CD4-positive, alpha-beta T cell treated with Interleukin-12 subunit alpha and Interleukin-12 subunit beta, for 1 hour (primary cell): Measurements from ENCODE around the gene F7.
"Not testable (repeated sequence)": the region's sequence is repeated elsewhere in the genome, so short reads cannot be mapped to it uniquely, and the experiment has no call there.

Source experiments
- DNase-seq: peaks from one replicate; pipeline ENCODE4 v3.0.0-alpha.2; 2020

Gene F7

GRCh38 chr13:113105921-113106452, 396 bp downstream of the F7 start:
- no peak for DNase-seq

- no peak for DNase-seq
Observed at GRCh38 chr13:113106711-113107351, 1.2 kb downstream of the F7 start.

DNA sequence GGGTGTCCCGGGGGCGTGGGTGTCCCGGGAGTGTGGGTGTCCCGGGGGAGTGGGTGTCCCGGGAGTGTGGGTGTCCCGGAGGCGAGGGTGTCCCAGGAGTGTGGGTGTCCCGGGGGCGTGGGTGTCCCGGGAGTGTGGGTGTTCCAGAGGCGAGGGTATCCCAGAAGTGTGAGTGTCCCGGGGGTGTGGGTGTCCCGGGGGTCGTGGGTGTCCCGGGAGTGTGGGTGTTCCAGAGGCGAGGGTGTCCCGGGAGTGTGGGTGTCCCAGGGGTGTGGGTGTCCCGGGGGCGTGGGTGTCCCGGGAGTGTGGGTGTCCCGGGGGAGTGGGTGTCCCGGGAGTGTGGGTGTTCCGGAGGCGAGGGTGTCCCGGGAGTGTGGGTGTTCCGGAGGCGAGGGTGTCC, 2.9 kb downstream of the F7 start:
- DNase-seq: not testable (repeated sequence)

DNA sequence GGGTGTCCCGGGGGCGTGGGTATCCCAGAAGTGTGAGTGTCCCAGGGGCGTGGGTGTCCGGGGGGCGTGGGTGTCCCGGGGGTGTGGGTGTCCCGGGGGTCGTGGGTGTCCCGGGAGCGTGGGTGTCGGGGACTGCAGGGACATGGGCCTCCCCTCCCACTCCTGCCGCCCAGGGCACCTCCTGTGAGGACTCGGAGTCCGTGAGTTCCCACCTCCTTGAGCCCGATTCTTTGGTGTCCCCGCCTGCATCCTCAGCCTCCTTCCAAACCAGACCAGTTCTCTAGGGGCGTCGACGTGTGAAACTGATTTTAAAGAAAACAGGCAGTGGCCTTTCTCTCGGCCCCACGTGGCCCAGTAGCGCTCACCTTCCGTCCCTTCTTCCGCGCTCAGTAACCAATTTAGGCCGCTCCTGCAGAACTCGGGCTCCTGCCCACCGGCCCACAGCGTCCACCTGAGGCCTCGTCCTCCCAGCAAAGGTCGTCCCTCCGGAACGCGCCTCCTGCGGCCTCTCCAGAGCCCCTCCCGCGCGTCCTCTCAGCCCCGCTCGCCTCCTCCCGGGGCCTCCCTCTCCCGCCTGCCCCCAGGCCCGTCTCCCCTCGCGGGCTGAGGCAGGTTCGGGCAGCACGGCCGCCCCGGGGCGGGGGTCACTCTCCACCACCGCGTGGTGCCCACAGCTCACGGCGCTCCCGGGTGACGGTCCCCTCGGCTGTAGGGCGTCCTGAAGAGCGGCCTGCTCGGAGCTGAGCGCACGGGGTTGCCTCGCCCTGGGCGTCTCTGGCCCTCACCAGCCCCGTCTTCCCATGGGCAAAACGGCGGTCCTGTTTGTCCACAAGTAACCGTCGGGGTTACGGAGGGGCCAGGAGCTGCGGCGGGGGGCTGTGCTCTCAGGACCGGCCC, 3.8 kb downstream of the F7 start:
- no peak for DNase-seq

DNA sequence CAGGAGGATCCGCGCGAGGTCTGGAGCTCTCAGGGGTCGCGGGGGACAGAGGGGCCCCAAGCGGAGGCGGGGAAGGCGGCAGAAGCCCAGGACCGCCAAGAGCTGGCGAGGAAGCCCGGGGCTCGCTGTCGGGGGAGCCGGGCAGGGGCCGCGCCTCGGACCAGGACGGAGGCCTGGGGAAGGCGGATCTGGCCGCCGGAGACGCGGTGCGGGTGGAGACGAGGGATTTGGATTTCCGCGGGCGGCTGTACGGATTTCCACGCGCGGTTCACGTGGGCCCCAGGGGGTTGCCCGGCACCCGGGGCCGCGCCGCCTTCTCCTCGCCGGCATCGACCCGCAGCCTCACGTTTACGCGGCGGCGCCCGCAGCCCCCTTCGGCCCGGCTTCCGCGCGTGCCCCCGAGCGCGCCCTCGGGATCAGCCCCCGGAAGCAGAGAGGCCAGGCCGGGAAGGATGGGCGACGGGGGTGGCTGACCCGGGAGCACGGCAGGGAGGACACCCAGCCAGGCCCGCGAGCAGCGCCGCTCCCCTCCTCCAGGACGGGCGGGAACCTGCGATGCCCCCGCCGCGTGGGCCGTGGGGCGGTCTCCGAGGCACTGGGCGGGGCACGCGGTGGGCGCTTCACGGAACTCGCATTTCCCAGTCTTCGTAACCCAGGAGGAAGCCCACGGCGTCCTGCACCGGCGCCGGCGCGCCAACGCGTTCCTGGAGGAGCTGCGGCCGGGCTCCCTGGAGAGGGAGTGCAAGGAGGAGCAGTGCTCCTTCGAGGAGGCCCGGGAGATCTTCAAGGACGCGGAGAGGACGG, 4.7 kb downstream of the F7 start:
- DNase-seq: peak; percentile 17

- no peak for DNase-seq
Observed at GRCh38 chr13:113110852-113111315, 5.3 kb downstream of the F7 start.

- DNase-seq: not testable (repeated sequence)
Observed at GRCh38 chr13:113111821-113112220, 6.2 kb downstream of the F7 start.

DNA sequence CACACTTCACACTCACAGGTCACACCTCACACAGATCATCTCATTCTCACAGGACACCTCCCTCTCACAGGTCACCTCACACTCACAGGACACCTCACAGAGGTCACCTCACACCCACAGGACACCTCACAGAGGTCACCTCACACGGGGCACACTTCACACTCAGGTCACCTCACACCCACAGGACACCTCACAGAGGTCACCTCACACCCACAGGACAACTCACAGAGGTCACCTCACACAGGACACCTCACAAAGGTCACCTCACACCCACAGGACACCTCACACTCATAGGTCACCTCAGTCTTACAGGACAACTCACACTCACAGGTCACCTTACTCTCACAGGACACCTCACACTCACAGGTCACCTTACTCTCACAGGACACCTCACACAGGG, 6.9 kb downstream of the F7 start:
- not testable (repeated sequence) for DNase-seq

DNA sequence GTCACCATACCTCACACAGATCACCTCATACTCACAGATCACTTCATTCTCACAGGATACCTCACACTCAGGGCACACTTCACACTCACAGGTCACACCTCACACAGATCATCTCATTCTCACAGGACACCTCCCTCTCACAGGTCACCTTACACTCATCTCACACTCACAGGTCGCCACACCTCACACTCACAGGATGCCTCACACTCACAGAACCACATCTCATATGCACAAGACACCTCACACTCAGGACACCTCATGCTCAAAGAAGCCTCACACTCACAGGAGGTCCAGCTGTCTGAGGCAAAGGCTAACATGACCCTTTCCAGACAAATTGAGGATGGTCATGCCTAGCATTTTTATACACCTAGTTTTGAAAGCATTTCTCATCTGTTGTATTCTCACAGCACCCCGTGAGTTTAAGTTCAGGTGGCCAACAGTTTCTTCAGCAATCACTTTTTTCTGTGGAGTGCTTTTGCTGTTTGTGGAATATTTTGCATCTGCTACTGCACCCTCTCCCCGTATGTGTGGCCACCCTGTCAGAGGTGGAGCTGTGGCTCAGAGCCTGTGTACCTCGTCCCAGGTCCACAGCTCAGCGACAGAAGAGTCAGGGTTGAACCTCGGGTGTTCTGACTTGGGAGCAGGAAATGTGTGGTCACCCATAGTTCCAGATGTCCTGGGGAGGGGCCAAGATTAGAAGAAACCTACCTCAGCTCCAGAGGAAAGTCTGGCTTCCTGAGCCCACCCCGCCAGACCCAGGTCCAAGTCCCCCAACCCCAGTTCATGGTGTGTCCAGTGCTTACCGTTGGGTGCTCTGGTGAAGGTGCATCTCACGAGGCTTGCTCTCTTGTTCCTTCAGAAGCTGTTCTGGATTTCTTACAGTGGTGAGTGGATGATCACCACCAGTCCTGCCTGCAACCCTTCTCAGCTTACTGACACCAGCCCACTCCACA, 7.6 kb downstream of the F7 start:
- DNase-seq: no peak

- DNase-seq: no peak
Observed at GRCh38 chr13:113113846-113114271, 8.3 kb downstream of the F7 start.

- no peak for DNase-seq
Observed at GRCh38 chr13:113114511-113115362, 9.1 kb downstream of the F7 start.

- DNase-seq: no peak
Observed at GRCh38 chr13:113115363-113116205, 10.0 kb downstream of the F7 start.

DNA sequence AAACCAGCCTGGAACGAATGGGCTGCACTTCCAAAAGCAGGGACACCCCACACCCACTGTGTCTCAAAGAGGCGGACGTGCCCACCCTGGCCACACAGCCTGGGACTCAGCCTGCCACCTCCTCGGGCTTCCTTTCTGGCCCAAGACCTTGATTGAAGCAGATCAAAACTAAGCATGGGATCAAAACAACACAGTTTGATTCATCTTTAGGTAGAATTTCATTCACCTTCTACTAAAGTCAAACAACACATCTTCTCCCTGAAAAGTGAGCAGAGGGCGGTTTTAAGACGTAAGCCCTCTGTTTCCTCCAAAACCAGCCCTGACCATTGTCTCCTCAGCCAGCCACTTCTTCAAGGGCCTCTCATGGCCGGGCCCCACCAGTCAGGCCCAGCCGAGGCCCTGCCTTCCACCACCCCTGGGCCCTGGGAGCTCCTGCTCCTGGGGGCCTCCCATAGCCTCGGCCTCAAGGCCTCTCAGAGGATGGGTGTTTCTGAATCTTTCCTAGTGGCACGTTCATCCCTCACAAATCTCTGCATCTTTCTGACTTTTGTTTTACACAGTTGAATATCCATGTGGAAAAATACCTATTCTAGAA, 10.7 kb downstream of the F7 start:
- DNase-seq: no peak

GRCh38 chr13:113116871-113117271, 11.3 kb downstream of the F7 start:
- no peak for DNase-seq

DNA sequence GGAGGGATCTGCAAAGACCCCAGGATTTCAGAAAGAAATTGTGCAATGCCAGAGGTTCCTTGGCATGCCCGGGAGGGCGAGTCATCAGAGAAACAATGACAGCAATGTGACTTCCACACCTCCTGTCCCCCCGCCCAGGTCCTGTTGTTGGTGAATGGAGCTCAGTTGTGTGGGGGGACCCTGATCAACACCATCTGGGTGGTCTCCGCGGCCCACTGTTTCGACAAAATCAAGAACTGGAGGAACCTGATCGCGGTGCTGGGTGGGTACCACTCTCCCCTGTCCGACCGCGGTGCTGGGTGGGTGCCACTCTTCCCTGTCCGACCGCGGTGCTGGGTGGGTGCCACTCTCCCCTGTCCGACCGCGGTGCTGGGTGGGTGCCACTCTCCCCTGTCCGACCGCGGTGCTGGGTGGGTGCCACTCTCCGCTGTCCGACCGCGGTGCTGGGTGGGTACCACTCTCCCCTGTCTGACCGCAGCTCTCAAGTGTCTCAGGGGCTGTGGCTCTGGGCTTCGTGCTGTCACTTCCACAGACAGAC, 11.8 kb downstream of the F7 start:
- DNase-seq: no peak

GRCh38 chr13:113117911-113118260, 12.3 kb downstream of the F7 start:
- DNase-seq: no peak

DNA sequence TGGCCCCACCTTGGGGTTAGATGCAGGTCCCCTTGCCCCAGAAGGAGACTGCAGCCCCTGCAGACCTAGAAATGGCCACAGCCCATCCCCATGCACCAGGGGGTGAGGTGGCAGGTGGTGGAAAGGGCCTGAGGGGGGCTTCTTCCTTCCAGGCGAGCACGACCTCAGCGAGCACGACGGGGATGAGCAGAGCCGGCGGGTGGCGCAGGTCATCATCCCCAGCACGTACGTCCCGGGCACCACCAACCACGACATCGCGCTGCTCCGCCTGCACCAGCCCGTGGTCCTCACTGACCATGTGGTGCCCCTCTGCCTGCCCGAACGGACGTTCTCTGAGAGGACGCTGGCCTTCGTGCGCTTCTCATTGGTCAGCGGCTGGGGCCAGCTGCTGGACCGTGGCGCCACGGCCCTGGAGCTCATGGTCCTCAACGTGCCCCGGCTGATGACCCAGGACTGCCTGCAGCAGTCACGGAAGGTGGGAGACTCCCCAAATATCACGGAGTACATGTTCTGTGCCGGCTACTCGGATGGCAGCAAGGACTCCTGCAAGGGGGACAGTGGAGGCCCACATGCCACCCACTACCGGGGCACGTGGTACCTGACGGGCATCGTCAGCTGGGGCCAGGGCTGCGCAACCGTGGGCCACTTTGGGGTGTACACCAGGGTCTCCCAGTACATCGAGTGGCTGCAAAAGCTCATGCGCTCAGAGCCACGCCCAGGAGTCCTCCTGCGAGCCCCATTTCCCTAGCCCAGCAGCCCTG, 12.8 kb downstream of the F7 start:
- DNase-seq: no peak

DNA sequence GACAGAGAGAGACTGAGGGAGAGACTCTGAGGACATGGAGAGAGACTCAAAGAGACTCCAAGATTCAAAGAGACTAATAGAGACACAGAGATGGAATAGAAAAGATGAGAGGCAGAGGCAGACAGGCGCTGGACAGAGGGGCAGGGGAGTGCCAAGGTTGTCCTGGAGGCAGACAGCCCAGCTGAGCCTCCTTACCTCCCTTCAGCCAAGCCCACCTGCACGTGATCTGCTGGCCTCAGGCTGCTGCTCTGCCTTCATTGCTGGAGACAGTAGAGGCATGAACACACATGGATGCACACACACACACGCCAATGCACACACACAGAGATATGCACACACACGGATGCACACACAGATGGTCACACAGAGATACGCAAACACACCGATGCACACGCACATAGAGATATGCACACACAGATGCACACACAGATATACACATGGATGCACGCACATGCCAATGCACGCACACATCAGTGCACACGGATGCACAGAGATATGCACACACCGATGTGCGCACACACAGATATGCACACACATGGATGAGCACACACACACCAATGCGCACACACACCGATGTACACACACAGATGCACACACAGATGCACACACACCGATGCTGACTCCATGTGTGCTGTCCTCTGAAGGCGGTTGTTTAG, 13.7 kb downstream of the F7 start:
- DNase-seq: no peak
